Retinal pigment epithelial cell (primary cell): ENCODE results near the gene EHD3.

Experiments used
- DNase-seq: peaks from one replicate; pipeline ENCODE4 v3.0.0-alpha.2; 2010; ENCODE audit warnings: low read depth
- H3K4me3 ChIP-seq: 2 replicates; pipeline ENCODE4 v1.5.1; 2011; ENCODE audit warnings: mild to moderate bottlenecking, low read length, control low read depth, moderate library complexity
- TF ChIP-seq, protein P1 (sequence below): conservative IDR thresholded peaks from 2 replicates; pipeline ENCODE4 v1.5.1; 2011; ENCODE audit warnings: low read depth, low read length, control low read depth, inconsistent platforms

EHD3 gene

DNA sequence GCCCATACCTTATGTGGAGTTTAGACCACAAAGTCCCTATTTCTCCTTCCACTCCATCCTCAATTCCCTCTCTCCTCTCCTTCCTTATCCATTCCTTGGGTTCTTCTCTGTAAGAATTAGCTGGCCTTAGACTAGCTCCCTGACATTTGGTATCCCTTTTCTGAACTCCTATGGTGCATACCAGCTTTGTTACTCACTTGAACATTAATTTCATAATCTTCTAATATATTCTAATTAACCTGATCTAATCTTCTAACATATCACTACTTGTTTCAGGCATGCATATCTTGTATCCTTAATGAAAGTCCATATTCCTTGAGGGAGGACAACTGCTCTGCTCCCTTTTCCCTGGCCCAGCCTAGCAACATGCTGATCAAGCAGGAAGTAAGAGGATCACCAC is 66.4 kb downstream of the EHD3 start:
- TF ChIP-seq, protein P1, sequence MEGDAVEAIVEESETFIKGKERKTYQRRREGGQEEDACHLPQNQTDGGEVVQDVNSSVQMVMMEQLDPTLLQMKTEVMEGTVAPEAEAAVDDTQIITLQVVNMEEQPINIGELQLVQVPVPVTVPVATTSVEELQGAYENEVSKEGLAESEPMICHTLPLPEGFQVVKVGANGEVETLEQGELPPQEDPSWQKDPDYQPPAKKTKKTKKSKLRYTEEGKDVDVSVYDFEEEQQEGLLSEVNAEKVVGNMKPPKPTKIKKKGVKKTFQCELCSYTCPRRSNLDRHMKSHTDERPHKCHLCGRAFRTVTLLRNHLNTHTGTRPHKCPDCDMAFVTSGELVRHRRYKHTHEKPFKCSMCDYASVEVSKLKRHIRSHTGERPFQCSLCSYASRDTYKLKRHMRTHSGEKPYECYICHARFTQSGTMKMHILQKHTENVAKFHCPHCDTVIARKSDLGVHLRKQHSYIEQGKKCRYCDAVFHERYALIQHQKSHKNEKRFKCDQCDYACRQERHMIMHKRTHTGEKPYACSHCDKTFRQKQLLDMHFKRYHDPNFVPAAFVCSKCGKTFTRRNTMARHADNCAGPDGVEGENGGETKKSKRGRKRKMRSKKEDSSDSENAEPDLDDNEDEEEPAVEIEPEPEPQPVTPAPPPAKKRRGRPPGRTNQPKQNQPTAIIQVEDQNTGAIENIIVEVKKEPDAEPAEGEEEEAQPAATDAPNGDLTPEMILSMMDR, result no peak

GRCh38 chr2:31302940-31303563 is 69.1 kb downstream of the EHD3 start:
- DNase-seq, result no peak
- TF ChIP-seq, protein P1, result no peak

More for the DNA sequence above, 66.4 kb downstream of the EHD3 start:
- no peak for DNase-seq
- H3K4me3 ChIP-seq, result no peak overlapping the region

GRCh38 chr2:31304816-31305215 is 70.9 kb downstream of the EHD3 start:
- no peak for DNase-seq
- no peak overlapping the region for H3K4me3 ChIP-seq
- TF ChIP-seq, protein P1, result no peak

More at GRCh38 chr2:31302940-31303563, 69.1 kb downstream of the EHD3 start:
- H3K4me3 ChIP-seq, result no peak overlapping the region

DNA sequence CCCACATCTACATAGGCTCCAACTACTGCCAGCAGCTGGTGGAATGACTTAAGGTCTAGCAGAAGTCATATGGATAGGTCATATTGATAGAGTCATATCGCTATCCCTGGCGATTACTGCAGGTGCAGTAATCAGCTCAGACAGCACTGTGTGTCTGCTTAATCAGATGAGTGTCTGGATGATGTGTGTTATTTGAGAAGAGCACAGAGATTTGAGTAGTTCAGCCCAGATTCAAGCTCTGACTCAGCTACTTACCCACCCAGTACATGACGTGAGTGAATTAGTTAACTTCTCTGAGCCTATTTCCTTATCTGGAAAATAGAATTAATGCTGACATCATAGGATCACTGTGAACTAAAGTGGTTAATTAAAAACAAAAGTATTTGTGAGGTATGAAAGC is 78.9 kb downstream of the EHD3 start:
- no peak for DNase-seq
- TF ChIP-seq, protein P1, result no peak
- no peak overlapping the region for H3K4me3 ChIP-seq

GRCh38 chr2:31314761-31315160 is 80.8 kb downstream of the EHD3 start:
- no peak overlapping the region for H3K4me3 ChIP-seq
- TF ChIP-seq, protein P1, result no peak
- DNase-seq, result no peak

DNA sequence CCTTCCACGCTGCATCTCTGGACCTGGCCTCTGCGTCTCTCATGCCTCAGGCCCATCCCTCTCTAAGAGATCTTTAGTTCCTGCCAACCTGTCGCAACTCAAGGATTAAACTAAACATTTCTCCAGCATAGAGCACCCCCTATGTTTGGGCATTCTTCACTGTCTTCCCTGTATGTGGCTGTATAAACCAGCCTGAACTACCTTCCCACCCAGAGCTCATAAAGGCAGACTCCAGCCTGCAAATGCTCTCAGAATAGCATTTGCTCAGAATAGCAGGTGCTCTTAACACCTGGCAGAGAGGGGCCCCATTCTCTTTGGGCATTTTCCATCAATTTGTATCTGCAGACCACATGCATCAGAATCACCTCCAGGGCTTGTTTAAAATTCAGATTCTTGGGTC is 83.4 kb downstream of the EHD3 start:
- TF ChIP-seq, protein P1, result no peak
- no peak for DNase-seq
- H3K4me3 ChIP-seq, result no peak overlapping the region
